Prostate gland (tissue), 2 donors: ENCODE measurements around the gene TPX2. TPM values are rescaled to one million over a fixed set of nuclear protein-coding genes. Genes with fewer than 3 reads are reported as not detected.
"Not testable (repeated sequence)": the region's sequence is repeated elsewhere in the genome, so short reads cannot be mapped to it uniquely, and the experiment has no call there.

Experiments
- DNase-seq: peaks from one replicate; pipeline ENCODE4 v3.0.0-alpha.2; 2019; ENCODE audit warnings: low spot score
- H3K27ac ChIP-seq, 2 donors: fragments of 200-600 bp; sonication (generic); 2 replicates each; pipeline ENCODE4 v1.5.1; 2017 to 2019
- H3K27me3 ChIP-seq: fragments of 200-600 bp; sonication (generic); replicated peaks from 2 replicates; pipeline ENCODE4 v1.5.1; 2019; ENCODE audit not compliant: insufficient read depth
- H3K36me3 ChIP-seq, 2 donors: fragments of 200-600 bp; sonication (generic); 1 replicate in 1 of 2; 2 replicates in 1 of 2; pipeline versions ENCODE4 v1.5.1 to v1.8.1; 2017 to 2019
- H3K4me1 ChIP-seq: fragments of 200-600 bp; sonication (generic); replicated peaks from 2 replicates; pipeline ENCODE4 v1.5.1; 2019
- H3K4me3 ChIP-seq, 2 donors: fragments of 200-600 bp; sonication (generic); 2 replicates each; pipeline ENCODE4 v1.5.1; 2017 to 2019
- H3K9me3 ChIP-seq: fragments of 200-600 bp; sonication (generic); 2 replicates; pipeline ENCODE4 v1.5.1; 2017
- CTCF ChIP-seq, 4 experiments: fragments of 200-600 bp in 2 of 4; fragments of 450-650 bp in 2 of 4; sonication (generic) in 2 of 4; IDR thresholded peaks; 1 replicate in 3 of 4; 2 replicates in 1 of 4; pipeline ENCODE4 v1.5.1; 2016 to 2019; ENCODE audit warnings: antibody characterized with exemption in 4 of 4, mild to moderate bottlenecking in 2 of 4, moderate library complexity in 2 of 4
- POLR2A ChIP-seq: fragments of 450-650 bp; IDR thresholded peaks from one replicate; pipeline ENCODE4 v1.6.1; 2016; ENCODE audit warnings: antibody characterized with exemption, mild to moderate bottlenecking
- POLR2AphosphoS5 ChIP-seq: sonication (generic); formaldehyde crosslinking; IDR thresholded peaks from one replicate; pipeline ENCODE4 v1.6.1; 2017; ENCODE audit warnings: antibody characterized with exemption
- WGBS: methylation state at CpG from one replicate; pipeline ENCODE4 v1.1.5; 2018; 5-methylcytosine and 5-hydroxymethylcytosine counted together
- intact Hi-C: fragments of 100-400 bp; cut with DNase I; formaldehyde crosslinking; loops from one replicate; pipeline ENCODE4 v1.14.2; 2022
- total RNA-seq, 2 donors: library from RNA; depleted of rRNA; stranded (reverse); fragments of >200 nt; gene quantifications; one replicate each; pipeline ENCODE4 v1.1.0, GENCODE V29; 2016

Gene TPX2
- total RNA-seq, 2 donors from 2014 or later: 1.4 to 23.2 TPM

GRCh38 chr20:31824125-31824485, 85.0 kb downstream of the TPX2 start:
- no peak for DNase-seq
- TF ChIP-seq POLR2AphosphoS5 (no peak), POLR2A (no peak), CTCF (IDR thresholded peaks at IDR 0.05) (no peak)
- WGBS: 98% methylated on average over 4 of the region's 4 CpGs
- Histone ChIP-seq H3K4me1 (no peaks in the 10 kb centered on the region), H3K27me3 (no peaks in the 10 kb centered on the region), H3K4me3 (no peak overlapping the region), H3K27ac (no peak overlapping the region), H3K36me3 (no peaks in the 10 kb centered on the region), H3K9me3 (no peaks in the 10 kb centered on the region)
- intact Hi-C loops: loop anchor here (10.0 kb wide), 1 partner anchor 131 kb away; the partner anchor contains the start of gene PDRG1

GRCh38 chr20:31824554-31825313, 85.6 kb downstream of the TPX2 start:
- H3K27ac ChIP-seq: no peak overlapping the region
- intact Hi-C loops: loop anchor here (10.0 kb wide), 1 partner anchor 130 kb away; the partner anchor contains the start of gene PDRG1
- H3K4me1 ChIP-seq: no peaks in the 10 kb centered on the region
- TF ChIP-seq POLR2AphosphoS5 (no peak), CTCF (IDR thresholded peaks at IDR 0.05) (no peak), POLR2A (no peak)
- H3K27me3 ChIP-seq: no peaks in the 10 kb centered on the region
- no peaks in the 10 kb centered on the region for H3K36me3 ChIP-seq
- 85% methylated on average over 14 of the region's 14 CpGs for WGBS
- H3K9me3 ChIP-seq: no peaks in the 10 kb centered on the region
- H3K4me3 ChIP-seq: no peak overlapping the region
- no peak for DNase-seq

GRCh38 chr20:31826074-31826473, 87.0 kb downstream of the TPX2 start:
- TF ChIP-seq CTCF (IDR thresholded peaks at IDR 0.05) (no peak), POLR2A (no peak), POLR2AphosphoS5 (no peak)
- WGBS: 92% methylated on average over 5 of the region's 5 CpGs
- no peaks in the 10 kb centered on the region for H3K36me3 ChIP-seq
- no peaks in the 10 kb centered on the region for H3K4me1 ChIP-seq
- H3K4me3 ChIP-seq: no peak overlapping the region
- H3K27me3 ChIP-seq: no peaks in the 10 kb centered on the region
- H3K9me3 ChIP-seq: no peaks in the 10 kb centered on the region
- intact Hi-C loops: loop anchor here (10.0 kb wide), 1 partner anchor 129 kb away; the partner anchor contains the start of gene PDRG1
- no peak for DNase-seq
- no peak overlapping the region for H3K27ac ChIP-seq

- DNase-seq: no peak
- intact Hi-C loops: loop anchor here (10.0 kb wide), 1 partner anchor 128 kb away; the partner anchor contains the start of gene PDRG1
- no peaks in the 10 kb centered on the region for H3K4me1 ChIP-seq
- H3K36me3 ChIP-seq: no peaks in the 10 kb centered on the region
- 79% methylated on average over 2 of the region's 2 CpGs for WGBS
- no peaks in the 10 kb centered on the region for H3K27me3 ChIP-seq
- H3K9me3 ChIP-seq: no peaks in the 10 kb centered on the region
- TF ChIP-seq POLR2A (no peak), POLR2AphosphoS5 (no peak), CTCF (IDR thresholded peaks at IDR 0.05) (no peak)
- no peak overlapping the region for H3K4me3 ChIP-seq
- H3K27ac ChIP-seq: no peak overlapping the region
Observed at GRCh38 chr20:31827059-31827458, 88.0 kb downstream of the TPX2 start.

- not testable (repeated sequence) for H3K9me3 ChIP-seq, H3K4me1 ChIP-seq, H3K27ac ChIP-seq, H3K4me3 ChIP-seq, H3K27me3 ChIP-seq, H3K36me3 ChIP-seq, DNase-seq
- intact Hi-C loops: loop anchor here (10.0 kb wide), 1 partner anchor 127 kb away; the partner anchor contains the start of gene PDRG1
- whole genome bisulfite sequencing: 95% methylated on average over 11 of the region's 11 CpGs
Observed at GRCh38 chr20:31828016-31828415, 88.9 kb downstream of the TPX2 start.
